HG02642 (cell line): ENCODE measurements around the gene L3MBTL4.
"Not testable (repeated sequence)": the region's sequence is repeated elsewhere in the genome, so short reads cannot be mapped to it uniquely, and the experiment has no call there.

ENCODE experiments used
- ATAC-seq: cut with Tn5 transposase; IDR thresholded peaks from one replicate; pipeline ENCODE4 v1.9.1; 2021; ENCODE audit warnings: mild to moderate bottlenecking; ENCODE audit not compliant: unreplicated experiment, poor library complexity

The L3MBTL4 gene

GRCh38 chr18:6406910-6407470, 7.7 kb downstream of the L3MBTL4 start:
- no peak for ATAC-seq

- ATAC-seq: no peak
Measured at GRCh38 chr18:6406075-6406909, 8.4 kb downstream of the L3MBTL4 start.

GRCh38 chr18:6405237-6406074, 9.3 kb downstream of the L3MBTL4 start:
- ATAC-seq: no peak

- ATAC-seq: no peak
Measured at GRCh38 chr18:6404834-6405233, 9.9 kb downstream of the L3MBTL4 start.

GRCh38 chr18:6401687-6402086, 13.0 kb downstream of the L3MBTL4 start:
- no peak for ATAC-seq

GRCh38 chr18:6399776-6400175, 14.9 kb downstream of the L3MBTL4 start:
- ATAC-seq: no peak

- ATAC-seq: no peak
Measured at GRCh38 chr18:6397931-6398566, 16.7 kb downstream of the L3MBTL4 start.

- no peak for ATAC-seq
Measured at GRCh38 chr18:6396847-6397246, 17.9 kb downstream of the L3MBTL4 start.

GRCh38 chr18:6396276-6396675, 18.4 kb downstream of the L3MBTL4 start:
- no peak for ATAC-seq

GRCh38 chr18:6389005-6389404, 25.7 kb downstream of the L3MBTL4 start:
- no peak for ATAC-seq

GRCh38 chr18:6382963-6383362, 31.7 kb downstream of the L3MBTL4 start:
- no peak for ATAC-seq

- ATAC-seq: not testable (repeated sequence)
Measured at GRCh38 chr18:6377473-6377872, 37.2 kb downstream of the L3MBTL4 start.

- no peak for ATAC-seq
Measured at GRCh38 chr18:6376433-6377229, 38.1 kb downstream of the L3MBTL4 start.

- ATAC-seq: no peak
Measured at GRCh38 chr18:6374935-6375529, 39.7 kb downstream of the L3MBTL4 start.

- ATAC-seq: no peak
Measured at GRCh38 chr18:6374340-6374739, 40.4 kb downstream of the L3MBTL4 start.

- no peak for ATAC-seq
Measured at GRCh38 chr18:6373187-6373586, 41.5 kb downstream of the L3MBTL4 start.

GRCh38 chr18:6370886-6371635, 43.6 kb downstream of the L3MBTL4 start:
- ATAC-seq: no peak

- no peak for ATAC-seq
Measured at GRCh38 chr18:6370410-6370809, 44.3 kb downstream of the L3MBTL4 start.

- no peak for ATAC-seq
Measured at GRCh38 chr18:6368017-6368416, 46.7 kb downstream of the L3MBTL4 start.
